HepG2 (cell line): ENCODE measurements around the gene RGS7. TPM values are rescaled to one million over a fixed set of nuclear protein-coding genes. Genes with fewer than 3 reads are reported as not detected.

Source experiments
- ATAC-seq: fragments of 200-7000 bp; cut with Tn5 transposase; 3 replicates; pipeline ENCODE4 v1.9.1; 2020; ENCODE audit warnings: mild to moderate bottlenecking, moderate library complexity
- BruUV-seq: library from RNA; stranded (reverse); fragments of 400-500 nt; replicated peaks from 2 replicates; lab custom pipeline; 2021; lab: Mats Ljungman, UMichigan
- CTCF ChIA-PET: fragments of 300-600 bp; formaldehyde crosslinking; extraction: SDS; loops from one replicate; lab custom pipeline; 2021; ENCODE audit warnings: low total read pairs, inconsistent platforms, low intra/inter-chr PET ratio; lab: Yijun Ruan, JAX
- POLR2A ChIA-PET: fragments of 350-600 bp; sonication (Branson Sonifier 250); formaldehyde crosslinking; loops from one replicate; lab custom pipeline; 2020; ENCODE audit warnings: antibody characterized with exemption, inconsistent platforms; lab: Yijun Ruan, JAX
- DNase-seq: peaks from one replicate; pipeline ENCODE4 v3.0.0-alpha.2; 2015; ENCODE audit warnings: low spot score
- FAIRE-seq: peaks from 3 replicates; lab custom pipeline; 2011; peaks lifted over from hg19 to GRCh38; lab: Jason Lieb, UNC
- H2AFZ ChIP-seq: one replicate; pipeline ENCODE4 v1.6.1; 2011; ENCODE audit warnings: low read length, inconsistent platforms
- H3K27ac ChIP-seq: fragments of 300-600 bp; 3 replicates; pipeline ENCODE4 v1.8.0; 2011; ENCODE audit warnings: mixed run types, mild to moderate bottlenecking, mixed read lengths, low read length, inconsistent platforms; ENCODE audit not compliant: insufficient read depth; ENCODE audit errors: extremely low read length
- H3K27me3 ChIP-seq, 2 experiments: fragments of 200-600 bp in 1 of 2; 2 replicates in 1 of 2; 3 replicates in 1 of 2; pipeline versions ENCODE4 v1.6.0 to v1.8.0; 2011; ENCODE audit warnings: low read length in 2 of 2, mild to moderate bottlenecking in 2 of 2, moderate library complexity in 2 of 2, inconsistent platforms in 1 of 2; ENCODE audit not compliant: insufficient read depth in 2 of 2, control insufficient read depth in 1 of 2
- H3K36me3 ChIP-seq, 2 experiments: fragments of 200-600 bp in 1 of 2; replicated peaks in 1 of 2; 2 replicates in 1 of 2; 3 replicates in 1 of 2; pipeline versions ENCODE4 v1.5.1 to v1.8.0; 2011; ENCODE audit warnings: low read length in 2 of 2, inconsistent platforms in 1 of 2; ENCODE audit not compliant: insufficient read depth in 2 of 2, control insufficient read depth in 1 of 2
- H3K4me1 ChIP-seq: 2 replicates; pipeline ENCODE4 v1.5.1; 2012; ENCODE audit warnings: low read length, inconsistent platforms; ENCODE audit not compliant: insufficient read depth
- H3K4me2 ChIP-seq: 2 replicates; pipeline ENCODE4 v1.6.0; 2011; ENCODE audit warnings: low read depth, low read length, inconsistent platforms
- H3K4me3 ChIP-seq, 3 experiments: fragments of 200-600 bp in 1 of 3; sonication (generic), shearing (Covaris generic) in 1 of 3; replicated peaks in 1 of 3; 2 replicates each; pipeline ENCODE4 v1.5.1; 2011 to 2016; ENCODE audit warnings: low read length in 3 of 3, inconsistent platforms in 2 of 3, low read depth in 2 of 3, mild to moderate bottlenecking in 2 of 3, control low read depth in 1 of 3, mixed read lengths in 1 of 3; ENCODE audit not compliant: insufficient read depth in 1 of 3
- H3K79me2 ChIP-seq: one replicate; pipeline ENCODE4 v1.6.1; 2011; ENCODE audit warnings: low read length, inconsistent platforms; ENCODE audit not compliant: insufficient read depth
- H3K9ac ChIP-seq: 2 replicates; pipeline ENCODE4 v1.6.0; 2011; ENCODE audit warnings: mild to moderate bottlenecking, low read depth, low read length, inconsistent platforms; ENCODE audit not compliant: insufficient read depth
- H3K9me3 ChIP-seq: 2 replicates; pipeline ENCODE4 v1.5.1; 2012; ENCODE audit warnings: mild to moderate bottlenecking, low read length
- H4K20me1 ChIP-seq: 2 replicates; pipeline ENCODE4 v1.6.0; 2011; ENCODE audit warnings: inconsistent platforms, mild to moderate bottlenecking, low read length, moderate library complexity; ENCODE audit not compliant: insufficient read depth
- SMC3 ChIP-seq: IDR thresholded peaks from 2 replicates; pipeline ENCODE4 v1.6.1; 2011; ENCODE audit warnings: low read length, improper control_type of control experiment
- SPEN ChIP-seq: sonication (generic); formaldehyde crosslinking; IDR thresholded peaks from 2 replicates; pipeline ENCODE4 v1.5.1; 2020; ENCODE audit warnings: low read depth, mild to moderate bottlenecking, missing genetic modification reagents
- STAG1 ChIP-seq: sonication (generic); formaldehyde crosslinking; IDR thresholded peaks from 2 replicates; pipeline ENCODE4 v1.4.0; 2020; ENCODE audit warnings: missing genetic modification reagents
- YY1 ChIP-seq: IDR thresholded peaks from 2 replicates; pipeline ENCODE4 v1.6.1; 2011; ENCODE audit warnings: low read length, low read depth, moderate library complexity, mild to moderate bottlenecking; ENCODE audit not compliant: insufficient read depth, insufficient replicate concordance
- ZNF784 ChIP-seq: sonication (generic); formaldehyde crosslinking; IDR thresholded peaks from 2 replicates; pipeline ENCODE4 v1.5.1; 2020; ENCODE audit warnings: missing genetic modification reagents, mild to moderate bottlenecking, borderline replicate concordance
- ZNF790 ChIP-seq: sonication (generic); formaldehyde crosslinking; IDR thresholded peaks from 2 replicates; pipeline ENCODE4 v1.8.0; 2022; ENCODE audit warnings: missing genetic modification reagents, mild to moderate bottlenecking, borderline replicate concordance
- WGBS: methylation state at CpG from one replicate; pipeline ENCODE4 v1.1.6; 2017; ENCODE audit warnings: low lambda C conversion rate; 5-methylcytosine and 5-hydroxymethylcytosine counted together
- in situ Hi-C: cut with HindIII; loops from 2 replicates; pipeline ENCODE4 v1.10.0; 2017; ENCODE audit warnings: low pct_unique_long_range_greater_than_20kb; ENCODE audit not compliant: extremely low pct_ligation_motif_present
- intact Hi-C: fragments of 100-400 bp; cut with micrococcal nuclease; formaldehyde crosslinking; loops from one replicate; pipeline ENCODE4 v1.10.0; 2022; ENCODE audit not compliant: unreplicated experiment
- microRNA counts: library from miRNA; unstranded; fragments of <30 nt; microRNA quantifications from one replicate; lab custom pipeline; 2015
- microRNA-seq: library from miRNA; unstranded; fragments of <30 nt; microRNA quantifications from one replicate; pipeline ENCODE4, GENCODE V29; 2020
- polyA plus RNA-seq, 8 experiments: library from polyadenylated mRNA; depleted of rRNA in 3 of 8; stranded (reverse) in 7 of 8; unstranded in 1 of 8; fragments of >200 nt; fragmentation: Illumina TruSeq in 4 of 8; extraction: Trizol in 4 of 8; gene quantifications; 2 replicates each; pipeline versions ENCODE4 v1.2.1 to v1.2.3, GENCODE V29; 2011 to 2016; ENCODE audit warnings: low read depth in 4 of 8, missing spikeins in 1 of 8, mixed read lengths in 1 of 8; ENCODE audit not compliant: insufficient read depth in 1 of 8
- small RNA-seq, 3 experiments: library from RNA; depleted of rRNA; stranded (forward); fragments of <200 nt; gene quantifications; one replicate each; pipeline ENCODE3, GENCODE V24; 2012; ENCODE audit warnings: low read depth in 2 of 3, low replicate concordance in 1 of 3; ENCODE audit not compliant: insufficient read length in 3 of 3, insufficient read depth in 2 of 3
- total RNA-seq, 5 experiments: library from RNA; depleted of rRNA; stranded (reverse); fragments of >200 nt; fragmentation: Illumina TruSeq; extraction: Trizol; gene quantifications; 2 replicates each; pipeline ENCODE4 v1.2.3, GENCODE V29; 2016; ENCODE audit warnings: low read depth in 1 of 5
- TF ChIP-seq, protein P1 (sequence below): sonication (generic); formaldehyde crosslinking; conservative IDR thresholded peaks from 2 replicates; pipeline ENCODE4 v1.4.0; 2020; ENCODE audit warnings: missing genetic modification reagents
- TF ChIP-seq, protein P2 (sequence below): sonication (generic); formaldehyde crosslinking; IDR thresholded peaks from 2 replicates; pipeline ENCODE4 v1.5.0; 2020; ENCODE audit warnings: mild to moderate bottlenecking, missing genetic modification reagents, moderate library complexity
- TF ChIP-seq, protein P3 (sequence below): sonication (generic); formaldehyde crosslinking; IDR thresholded peaks from 2 replicates; pipeline ENCODE4 v1.4.0; 2020; ENCODE audit warnings: missing genetic modification reagents

RGS7 gene
- total and polyA plus RNA-seq, 2 of the 13 experiments (the other 11 are each of a cell fraction or from before 2014, with no cell fraction given): not detected

DNA sequence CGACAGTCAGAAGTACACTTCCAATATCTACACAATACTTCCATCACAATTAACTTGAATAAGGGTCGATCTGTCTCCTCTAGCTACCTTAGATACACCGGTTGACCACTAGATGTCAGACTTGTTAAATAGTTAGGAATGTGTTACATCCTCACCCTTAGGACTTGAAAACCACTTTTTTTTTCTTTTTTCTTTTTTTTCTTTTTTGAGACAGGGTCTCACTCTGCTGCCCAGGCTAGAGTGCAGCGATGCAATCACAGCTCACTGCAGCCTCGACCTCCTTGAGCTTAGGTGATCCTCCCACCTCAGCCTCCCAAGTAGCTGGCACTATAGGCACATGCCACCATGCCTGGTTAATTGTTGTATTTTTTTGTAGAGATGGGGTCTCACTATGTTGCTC is 624.6 kb downstream of the RGS7 start:
- intact Hi-C loops: loop anchor here (1.0 to 2.0 kb wide), 3 partner anchors 215 to 753 kb away; no protein-coding TSS in a partner anchor
- TF ChIP-seq, protein P1, sequence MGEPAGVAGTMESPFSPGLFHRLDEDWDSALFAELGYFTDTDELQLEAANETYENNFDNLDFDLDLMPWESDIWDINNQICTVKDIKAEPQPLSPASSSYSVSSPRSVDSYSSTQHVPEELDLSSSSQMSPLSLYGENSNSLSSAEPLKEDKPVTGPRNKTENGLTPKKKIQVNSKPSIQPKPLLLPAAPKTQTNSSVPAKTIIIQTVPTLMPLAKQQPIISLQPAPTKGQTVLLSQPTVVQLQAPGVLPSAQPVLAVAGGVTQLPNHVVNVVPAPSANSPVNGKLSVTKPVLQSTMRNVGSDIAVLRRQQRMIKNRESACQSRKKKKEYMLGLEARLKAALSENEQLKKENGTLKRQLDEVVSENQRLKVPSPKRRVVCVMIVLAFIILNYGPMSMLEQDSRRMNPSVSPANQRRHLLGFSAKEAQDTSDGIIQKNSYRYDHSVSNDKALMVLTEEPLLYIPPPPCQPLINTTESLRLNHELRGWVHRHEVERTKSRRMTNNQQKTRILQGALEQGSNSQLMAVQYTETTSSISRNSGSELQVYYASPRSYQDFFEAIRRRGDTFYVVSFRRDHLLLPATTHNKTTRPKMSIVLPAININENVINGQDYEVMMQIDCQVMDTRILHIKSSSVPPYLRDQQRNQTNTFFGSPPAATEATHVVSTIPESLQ (CRISPR knock-in tag): no peak
- no peak for TF ChIP-seq SPEN (CRISPR knock-in tag)
- no peak for TF ChIP-seq ZNF790
- TF ChIP-seq, protein P2, sequence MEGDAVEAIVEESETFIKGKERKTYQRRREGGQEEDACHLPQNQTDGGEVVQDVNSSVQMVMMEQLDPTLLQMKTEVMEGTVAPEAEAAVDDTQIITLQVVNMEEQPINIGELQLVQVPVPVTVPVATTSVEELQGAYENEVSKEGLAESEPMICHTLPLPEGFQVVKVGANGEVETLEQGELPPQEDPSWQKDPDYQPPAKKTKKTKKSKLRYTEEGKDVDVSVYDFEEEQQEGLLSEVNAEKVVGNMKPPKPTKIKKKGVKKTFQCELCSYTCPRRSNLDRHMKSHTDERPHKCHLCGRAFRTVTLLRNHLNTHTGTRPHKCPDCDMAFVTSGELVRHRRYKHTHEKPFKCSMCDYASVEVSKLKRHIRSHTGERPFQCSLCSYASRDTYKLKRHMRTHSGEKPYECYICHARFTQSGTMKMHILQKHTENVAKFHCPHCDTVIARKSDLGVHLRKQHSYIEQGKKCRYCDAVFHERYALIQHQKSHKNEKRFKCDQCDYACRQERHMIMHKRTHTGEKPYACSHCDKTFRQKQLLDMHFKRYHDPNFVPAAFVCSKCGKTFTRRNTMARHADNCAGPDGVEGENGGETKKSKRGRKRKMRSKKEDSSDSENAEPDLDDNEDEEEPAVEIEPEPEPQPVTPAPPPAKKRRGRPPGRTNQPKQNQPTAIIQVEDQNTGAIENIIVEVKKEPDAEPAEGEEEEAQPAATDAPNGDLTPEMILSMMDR: peak; percentile 68
- TF ChIP-seq, protein P3, sequence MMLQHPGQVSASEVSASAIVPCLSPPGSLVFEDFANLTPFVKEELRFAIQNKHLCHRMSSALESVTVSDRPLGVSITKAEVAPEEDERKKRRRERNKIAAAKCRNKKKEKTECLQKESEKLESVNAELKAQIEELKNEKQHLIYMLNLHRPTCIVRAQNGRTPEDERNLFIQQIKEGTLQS (CRISPR knock-in tag): no peak
- TF ChIP-seq STAG1 (CRISPR knock-in tag): peak; percentile 74
- TF ChIP-seq SMC3: peak; percentile 34; the same call in 1 of the 2 replicates
- no peak for TF ChIP-seq ZNF784 (CRISPR knock-in tag)
- TF ChIP-seq YY1: no peak
- TF ChIP-seq, all 625 proteins: peak for 3
- Histone ChIP-seq H3K4me3 (no peak overlapping the region), H3K9me3 (no peaks in the 10 kb centered on the region), H3K4me1 (no peaks in the 10 kb centered on the region), H2AFZ (no peak overlapping the region), H4K20me1 (no peaks in the 10 kb centered on the region), H3K9ac (no peak overlapping the region), H3K27ac (no peak overlapping the region), H3K27me3 (no peaks in the 10 kb centered on the region), H3K79me2 (no peaks in the 10 kb centered on the region), H3K4me2 (no peak overlapping the region), H3K36me3 (no peaks in the 10 kb centered on the region)
- ChIA-PET POLR2A (no interaction called here), CTCF (interaction anchor here (0.9 to 2.1 kb wide), 3 partner anchors 215 to 767 kb away, joined by 3 to 8 read pairs (median 7); no protein-coding TSS in a partner anchor)
- DNase-seq (peak; percentile 53), ATAC-seq (peak; percentile 94), FAIRE-seq (peak; percentile 64)
- in situ Hi-C loops: loop anchor here (5.0 to 10.0 kb wide), 2 partner anchors 215 to 752 kb away; no protein-coding TSS in a partner anchor
- WGBS: 1% methylated on average over 5 of the region's 5 CpGs
- BruUV-seq: no TSS peak

MicroRNA genes within 50 kb of the gene (microRNA counts, 767-probe panel; counts per million panel counts)
- microRNA hsa-miR-3123 (lab: Ali Mortazavi, UCI): not detected

Small RNA genes within 50 kb of the gene (microRNA-seq; reads per million reads assigned to microRNA genes)
- gene MIR3123: not detected

Small RNA genes within 50 kb of the gene (small RNA-seq; reads per million reads assigned to genes)
- gene MIR3123: 0 reads per million in 3 experiments

Other genes starting within 250 kb of the RGS7 start
- 152 and 211 TPM in 2 replicates for gene FH, start 162.6 kb upstream of the RGS7 start, total RNA-seq (2016; rRNA removed; fragmentation: Illumina TruSeq; extraction: Trizol)
- 31.6 and 39.2 TPM in 2 replicates for gene FH, start 162.6 kb upstream of the RGS7 start, polyA plus RNA-seq (2011; rRNA removed)
- gene KMO, start 175.2 kb upstream of the RGS7 start, total RNA-seq (2016; rRNA removed; fragmentation: Illumina TruSeq; extraction: Trizol): not detected in 2 replicates
- gene KMO, start 175.2 kb upstream of the RGS7 start, polyA plus RNA-seq (2011; rRNA removed): 0.01 TPM in 2 replicates